BLaER1 treated with 17β-estradiol and CSF1 and Interleukin-3, amounts not matched to agents 10 nM and 100 nM (cell line): ENCODE results near the gene MCM9.

Experiments
- H3K27ac ChIP-seq, 11 experiments: shearing (Covaris generic); formaldehyde crosslinking; 2 replicates each; pipeline ENCODE4 v1.8.1; 2022
- H3K27me3 ChIP-seq, 11 experiments: shearing (Covaris generic); formaldehyde crosslinking; 2 replicates each; pipeline ENCODE4 v1.8.1; 2022
- H3K36me3 ChIP-seq, 11 experiments: shearing (Covaris generic); formaldehyde crosslinking; 2 replicates each; pipeline ENCODE4 v1.8.1; 2022
- H3K4me1 ChIP-seq, 10 experiments: shearing (Covaris generic); formaldehyde crosslinking; 2 replicates each; pipeline ENCODE4 v1.8.1; 2022
- H3K4me2 ChIP-seq, 11 experiments: shearing (Covaris generic); formaldehyde crosslinking; 2 replicates each; pipeline ENCODE4 v1.8.1; 2022
- H3K4me3 ChIP-seq, 10 experiments: shearing (Covaris generic); formaldehyde crosslinking; 2 replicates each; pipeline ENCODE4 v1.8.1; 2022
- H3K9ac ChIP-seq, 11 experiments: shearing (Covaris generic); formaldehyde crosslinking; 2 replicates each; pipeline ENCODE4 v1.8.1; 2022
- H3K9me3 ChIP-seq, 11 experiments: shearing (Covaris generic); formaldehyde crosslinking; replicated peaks in 1 of 11; 2 replicates each; pipeline ENCODE4 v1.8.1; 2022
- H4K20me1 ChIP-seq, 11 experiments: shearing (Covaris generic); formaldehyde crosslinking; 2 replicates each; pipeline ENCODE4 v1.8.1; 2022
- Cebpa-rat ChIP-seq, 11 experiments: shearing (Covaris generic); IDR thresholded peaks; 2 replicates each; pipeline ENCODE4 v1.8.1; 2022

MCM9 gene

DNA sequence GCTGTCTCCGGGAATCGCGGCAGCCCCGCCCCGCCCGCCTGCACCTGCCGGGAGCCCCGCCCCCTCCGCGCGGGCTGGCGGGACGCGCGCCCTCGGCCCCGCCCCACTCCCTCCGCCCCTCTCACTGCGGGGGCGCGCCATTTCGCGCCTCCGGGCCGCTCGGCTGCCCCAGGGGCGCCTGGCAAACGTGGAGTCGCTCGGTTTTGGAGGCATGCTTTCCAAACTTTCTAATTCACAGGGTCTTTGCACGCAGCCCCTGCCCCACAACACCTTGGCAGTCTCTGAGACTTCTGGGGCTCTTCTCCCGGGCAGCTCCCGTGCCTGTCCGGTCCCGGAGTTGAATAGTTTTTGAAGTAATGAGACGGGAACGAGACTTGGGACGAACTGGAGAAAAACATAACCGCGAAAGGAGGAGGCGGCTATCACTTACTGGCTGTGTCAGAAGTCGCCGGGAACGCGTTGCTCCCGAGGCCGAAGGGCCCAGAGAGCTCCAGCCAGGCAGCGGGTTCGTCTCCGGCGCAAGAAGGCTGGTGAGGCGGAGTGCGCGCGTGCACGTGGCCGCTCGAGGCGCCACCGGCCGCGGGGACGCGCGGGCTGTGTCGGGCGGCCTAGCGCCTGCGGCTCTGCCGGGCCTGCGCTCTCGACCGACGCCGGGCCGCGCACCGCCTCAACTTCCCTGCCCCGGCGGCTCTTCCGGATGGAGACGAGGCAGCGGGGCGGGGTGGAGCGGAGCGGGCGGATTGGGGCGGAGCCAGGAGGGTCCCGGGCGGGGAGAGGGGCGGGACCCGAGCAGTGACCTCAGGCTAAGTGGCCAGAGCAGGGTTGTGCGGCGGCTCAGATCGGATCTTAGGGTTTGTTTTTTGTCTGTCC is at the start of gene MCM9:
TSS of gene MCM9 (minus strand) at position 699 of the 870 bp plus-strand sequence. CDS start 3,436 bp downstream, outside the sequence.
- Histone ChIP-seq H3K27ac (peak within 1 kb of the TSS; percentile 88 to 96 (median 92)), H4K20me1 (peaks cover 0 to 29% (median 20%) of the 10 kb centered on the region in 11 experiments; a peak in 15 of 22 replicates), H3K9me3 (peaks cover 0 to 11% (median 6%) of the 10 kb centered on the region in 11 experiments; a peak in 6 of 22 replicates), H3K36me3 (peaks cover 13 to 33% (median 26%) of the 10 kb centered on the region in 11 experiments), H3K27me3 (no peaks in the 10 kb centered on the region), H3K4me2 (peak within 1 kb of the TSS; percentile 71 to 91 (median 83)), H3K4me3 (peak within 1 kb of the TSS; percentile 75 to 92 (median 84)), H3K9ac (peak within 1 kb of the TSS; percentile 87 to 97 (median 92)), H3K4me1 (peaks cover 10 to 29% (median 24%) of the 10 kb centered on the region in 10 experiments; a peak in 18 of 20 replicates)
- no peak for TF ChIP-seq Cebpa-rat (IDR thresholded peaks at IDR 0.05)

DNA sequence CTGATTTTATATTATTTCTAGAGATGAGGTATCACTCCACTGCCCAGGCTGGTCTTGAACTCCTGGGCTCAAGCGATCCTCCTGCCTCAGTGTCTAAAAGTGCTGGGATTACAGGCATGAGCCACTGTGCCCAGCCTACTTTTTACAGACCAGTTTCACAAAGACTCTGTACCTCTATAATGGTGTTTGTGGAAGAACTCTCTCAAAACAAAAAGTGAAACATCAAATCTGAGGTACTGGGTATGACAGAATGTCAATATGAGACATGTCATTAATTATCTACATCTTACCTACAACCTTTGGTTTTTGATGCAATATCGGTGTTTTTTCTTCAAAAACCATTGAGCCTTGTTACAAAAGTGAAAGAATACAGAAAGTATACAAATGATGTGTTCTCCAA is 49.4 kb upstream of the MCM9 start:
- Histone ChIP-seq H3K4me1 (no peaks in the 10 kb centered on the region), H3K9me3 (no peaks in the 10 kb centered on the region), H4K20me1 (no peaks in the 10 kb centered on the region), H3K4me2 (no peak overlapping the region), H3K27me3 (no peaks in the 10 kb centered on the region), H3K27ac (no peak overlapping the region), H3K36me3 (no peaks in the 10 kb centered on the region), H3K4me3 (no peak overlapping the region), H3K9ac (no peak overlapping the region)
- TF ChIP-seq Cebpa-rat (IDR thresholded peaks at IDR 0.05), result no peak

DNA sequence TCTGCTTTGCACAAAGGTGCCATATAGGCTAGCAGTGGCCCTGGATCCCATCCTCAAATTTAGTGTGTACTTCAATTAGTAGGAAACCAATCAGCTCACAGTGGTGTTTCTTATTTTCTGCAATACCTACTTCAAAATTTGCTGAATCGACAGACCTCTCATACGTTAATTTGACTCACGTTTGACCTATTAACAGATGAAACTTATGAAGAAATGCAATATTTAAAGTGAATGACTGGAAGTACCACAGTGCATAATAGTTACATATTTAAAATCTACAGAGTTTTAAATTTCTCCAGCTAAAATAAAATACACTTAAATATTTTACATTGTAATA is 47.6 kb upstream of the MCM9 start:
- Histone ChIP-seq H3K4me2 (no peak overlapping the region), H4K20me1 (no peaks in the 10 kb centered on the region), H3K36me3 (no peaks in the 10 kb centered on the region), H3K4me3 (no peak overlapping the region), H3K9me3 (no peaks in the 10 kb centered on the region), H3K27ac (no peak overlapping the region), H3K9ac (no peak overlapping the region), H3K27me3 (no peaks in the 10 kb centered on the region), H3K4me1 (no peaks in the 10 kb centered on the region)
- TF ChIP-seq Cebpa-rat (IDR thresholded peaks at IDR 0.05), result no peak

DNA sequence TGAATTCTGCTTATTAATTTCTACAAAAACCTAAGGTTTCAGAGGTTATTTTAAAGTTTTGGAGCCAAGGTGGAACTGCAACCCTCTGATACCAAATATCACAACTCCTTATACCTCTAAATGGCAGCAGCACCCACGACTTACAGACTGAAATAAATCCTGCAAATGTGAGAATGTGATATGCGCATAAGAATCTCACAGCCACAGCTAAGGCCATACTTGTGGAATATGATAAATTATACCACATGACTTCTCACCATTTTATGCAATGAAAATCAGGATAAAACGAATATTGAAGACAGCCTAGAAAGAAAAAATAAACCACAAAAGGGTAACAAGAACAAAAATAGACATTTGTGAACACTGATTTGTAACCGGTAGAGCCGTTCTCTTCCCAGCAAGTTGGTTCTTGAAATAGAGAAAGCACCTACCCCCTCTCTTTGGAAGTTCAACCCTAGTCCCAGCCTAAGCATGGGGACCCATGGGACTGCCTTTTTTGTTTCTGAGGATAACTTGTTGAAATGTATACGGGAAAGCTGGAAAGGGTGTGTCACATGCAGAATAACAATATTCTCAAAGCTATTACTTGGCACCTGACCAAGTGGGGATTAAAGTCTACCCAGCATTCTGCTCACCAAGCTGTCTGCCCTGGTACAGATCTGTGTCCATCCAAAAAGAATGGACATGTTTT is 47.1 kb upstream of the MCM9 start:
- Histone ChIP-seq H3K9ac (no peak overlapping the region), H3K27me3 (no peaks in the 10 kb centered on the region), H3K4me1 (no peaks in the 10 kb centered on the region), H4K20me1 (no peaks in the 10 kb centered on the region), H3K4me2 (no peak overlapping the region), H3K27ac (no peak overlapping the region), H3K9me3 (no peaks in the 10 kb centered on the region), H3K36me3 (no peaks in the 10 kb centered on the region), H3K4me3 (no peak overlapping the region)
- TF ChIP-seq Cebpa-rat (IDR thresholded peaks at IDR 0.05), result no peak

DNA sequence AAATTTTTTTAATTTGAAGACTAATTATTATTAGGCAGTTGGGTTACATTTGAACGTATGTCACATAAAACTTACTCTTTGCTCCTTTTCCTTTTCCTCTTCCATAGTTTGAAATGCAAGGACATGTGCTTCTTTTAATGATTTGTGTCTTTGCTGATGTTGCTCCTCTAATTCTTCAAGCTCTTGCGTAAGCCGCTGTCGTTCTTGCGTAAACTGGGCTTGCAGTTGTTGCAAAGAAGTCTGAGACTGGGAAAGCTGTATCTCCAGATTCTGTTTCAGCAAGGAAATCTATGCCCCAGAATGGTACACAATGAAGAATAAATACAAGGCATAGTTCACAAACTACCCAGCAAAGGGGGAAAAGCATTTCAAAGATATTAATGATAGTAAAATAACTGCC is 45.1 kb upstream of the MCM9 start:
- H3K9me3 ChIP-seq, result no peaks in the 10 kb centered on the region
- TF ChIP-seq Cebpa-rat (IDR thresholded peaks at IDR 0.05), result peak in 9 of 11 experiments; percentile 29 to 72 (median 62); a peak in 12 of 22 replicates
- no peaks in the 10 kb centered on the region for H3K4me1 ChIP-seq
- no peak overlapping the region for H3K4me2 ChIP-seq
- H3K27me3 ChIP-seq, result no peaks in the 10 kb centered on the region
- no peaks in the 10 kb centered on the region for H3K36me3 ChIP-seq
- no peak overlapping the region for H3K4me3 ChIP-seq
- no peak overlapping the region for H3K9ac ChIP-seq
- no peaks in the 10 kb centered on the region for H4K20me1 ChIP-seq
- no peak overlapping the region for H3K27ac ChIP-seq

DNA sequence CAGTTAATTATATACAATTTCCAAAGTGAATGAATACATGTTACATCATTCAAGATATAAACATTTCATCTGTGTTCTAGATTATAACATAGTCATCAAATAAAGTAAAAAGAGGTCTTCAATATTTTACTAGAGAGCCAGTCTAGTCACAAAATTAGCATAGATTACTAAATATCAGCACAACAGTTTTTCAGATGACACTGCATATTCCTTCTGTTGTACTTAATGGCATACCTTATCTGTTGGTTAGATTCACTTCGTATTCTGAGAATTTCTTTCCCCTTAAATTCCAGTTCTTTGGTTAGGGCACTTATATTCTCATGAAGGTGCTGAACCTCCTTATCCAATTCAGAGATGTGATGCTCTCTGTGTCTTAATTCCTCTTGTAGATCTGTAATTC is 39.8 kb upstream of the MCM9 start:
- no peaks in the 10 kb centered on the region for H3K36me3 ChIP-seq
- no peak overlapping the region for H3K4me3 ChIP-seq
- no peak for TF ChIP-seq Cebpa-rat (IDR thresholded peaks at IDR 0.05)
- H3K4me1 ChIP-seq, result no peaks in the 10 kb centered on the region
- no peaks in the 10 kb centered on the region for H3K27me3 ChIP-seq
- no peak overlapping the region for H3K9ac ChIP-seq
- no peaks in the 10 kb centered on the region for H4K20me1 ChIP-seq
- no peaks in the 10 kb centered on the region for H3K9me3 ChIP-seq
- H3K27ac ChIP-seq, result no peak overlapping the region
- H3K4me2 ChIP-seq, result no peak overlapping the region

DNA sequence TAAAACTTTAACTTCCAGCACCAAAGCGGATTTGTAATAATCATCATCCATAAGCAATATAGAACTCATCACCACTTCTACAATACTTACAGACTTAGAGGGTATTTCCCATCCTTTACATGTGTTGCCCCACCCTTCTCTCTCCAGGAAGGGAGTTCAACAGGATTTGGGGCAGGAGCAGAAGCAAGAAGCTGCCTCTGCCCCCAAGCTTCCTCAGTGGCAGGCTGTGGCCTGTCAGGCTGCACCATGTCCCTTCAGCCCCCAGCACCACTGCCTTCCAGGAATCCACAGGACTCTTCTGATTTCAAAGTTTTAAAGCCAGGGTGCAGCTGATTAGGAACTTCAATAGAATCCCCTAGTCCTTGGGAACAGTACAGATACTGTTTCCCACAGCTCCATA is 36.7 kb upstream of the MCM9 start:
- H3K4me1 ChIP-seq, result peaks cover 0 to 4% (median 0%) of the 10 kb centered on the region in 10 experiments; a peak in 2 of 20 replicates

GRCh38 chr6:118970866-118971265 is 35.9 kb upstream of the MCM9 start:
- Histone ChIP-seq H3K36me3 (no peaks in the 10 kb centered on the region), H3K27me3 (no peaks in the 10 kb centered on the region), H4K20me1 (no peaks in the 10 kb centered on the region), H3K9me3 (no peaks in the 10 kb centered on the region), H3K4me1 (peaks cover 0 to 4% (median 0%) of the 10 kb centered on the region in 10 experiments; a peak in 2 of 20 replicates), H3K27ac (no peak overlapping the region), H3K4me2 (no peak overlapping the region), H3K9ac (no peak overlapping the region), H3K4me3 (no peak overlapping the region)
- TF ChIP-seq Cebpa-rat (IDR thresholded peaks at IDR 0.05), result no peak

More for the DNA sequence above, 36.7 kb upstream of the MCM9 start:
- TF ChIP-seq Cebpa-rat (IDR thresholded peaks at IDR 0.05), result no peak
- H3K9ac ChIP-seq, result no peak overlapping the region
- H3K27me3 ChIP-seq, result no peaks in the 10 kb centered on the region
- H3K4me3 ChIP-seq, result no peak overlapping the region
- H3K4me2 ChIP-seq, result no peak overlapping the region
- no peaks in the 10 kb centered on the region for H3K9me3 ChIP-seq
- H3K27ac ChIP-seq, result no peak overlapping the region
- no peaks in the 10 kb centered on the region for H3K36me3 ChIP-seq
- H4K20me1 ChIP-seq, result no peaks in the 10 kb centered on the region

GRCh38 chr6:118968416-118968815 is 33.5 kb upstream of the MCM9 start:
- H3K27ac ChIP-seq, result no peak overlapping the region
- no peak overlapping the region for H3K9ac ChIP-seq
- H3K9me3 ChIP-seq, result no peaks in the 10 kb centered on the region
- peaks cover 0 to 4% (median 0%) of the 10 kb centered on the region in 10 experiments; a peak in 2 of 20 replicates for H3K4me1 ChIP-seq
- no peaks in the 10 kb centered on the region for H3K27me3 ChIP-seq
- H3K4me2 ChIP-seq, result no peak overlapping the region; a peak in 1 of 22 replicates
- no peak for TF ChIP-seq Cebpa-rat (IDR thresholded peaks at IDR 0.05)
- no peaks in the 10 kb centered on the region for H3K36me3 ChIP-seq
- no peaks in the 10 kb centered on the region for H4K20me1 ChIP-seq
- H3K4me3 ChIP-seq, result no peak overlapping the region
